SU-DHL-6 (cell line): ENCODE measurements around the gene DENND1B.

Experiments
- H2AFZ ChIP-seq: fragments of 200-600 bp; sonication (generic); 2 replicates; pipeline ENCODE4 v1.6.1; 2014; ENCODE audit warnings: low read depth, mild to moderate bottlenecking, moderate library complexity, mixed read lengths, antibody characterized with exemption, low read length; ENCODE audit not compliant: severe bottlenecking
- H3F3A ChIP-seq: fragments of 200-600 bp; shearing (Covaris generic); 2 replicates; pipeline ENCODE4 v1.6.0; 2016; ENCODE audit warnings: antibody characterized with exemption, mild to moderate bottlenecking; ENCODE audit not compliant: insufficient read depth
- H3K27ac ChIP-seq: fragments of 200-600 bp; sonication (generic); 2 replicates; pipeline ENCODE4 v1.5.1; 2016; ENCODE audit warnings: low read depth, mild to moderate bottlenecking, low read length, moderate library complexity, mixed read lengths
- H3K27me3 ChIP-seq: fragments of 200-600 bp; sonication (generic), shearing (Covaris generic); 2 replicates; pipeline ENCODE4 v1.6.0; 2014; ENCODE audit warnings: mild to moderate bottlenecking, low read length
- H3K36me3 ChIP-seq: fragments of 200-600 bp; sonication (generic); 2 replicates; pipeline ENCODE4 v1.6.1; 2014; ENCODE audit warnings: mild to moderate bottlenecking, low read length, mixed read lengths
- H3K4me2 ChIP-seq: fragments of 300-600, 200-600 bp; shearing (Covaris generic), sonication (generic); 2 replicates; pipeline ENCODE4 v1.6.0; 2014; ENCODE audit warnings: low read length, low read depth, mild to moderate bottlenecking; ENCODE audit not compliant: poor library complexity, severe bottlenecking
- H3K4me3 ChIP-seq: fragments of 200-600 bp; sonication (generic); 2 replicates; pipeline ENCODE4 v1.5.1; 2014; ENCODE audit warnings: antibody characterized with exemption, low read length, mild to moderate bottlenecking, mixed read lengths; ENCODE audit not compliant: insufficient read depth, poor library complexity, severe bottlenecking
- H3K79me2 ChIP-seq: fragments of 200-600 bp; sonication (generic); 2 replicates; pipeline ENCODE4 v1.6.1; 2014; ENCODE audit warnings: mild to moderate bottlenecking, low read length, moderate library complexity; ENCODE audit not compliant: insufficient read depth
- H3K9ac ChIP-seq: fragments of 200-600 bp; sonication (generic); 2 replicates; pipeline ENCODE4 v1.7.0; 2014; ENCODE audit warnings: mild to moderate bottlenecking, low read length
- H3K9me2 ChIP-seq: fragments of 200-600 bp; sonication (generic); replicated peaks from 2 replicates; pipeline ENCODE4 v1.6.1; 2014; ENCODE audit warnings: low read length; ENCODE audit not compliant: insufficient read depth
- H3K9me3 ChIP-seq: fragments of 200-600 bp; sonication (generic); 2 replicates; pipeline ENCODE4 v1.6.1; 2014; ENCODE audit warnings: low read length, mixed read lengths; ENCODE audit not compliant: insufficient read depth
- H4K20me1 ChIP-seq: fragments of 200-600 bp; sonication (generic); 2 replicates; pipeline ENCODE4 v1.6.1; 2014; ENCODE audit warnings: low read depth, mild to moderate bottlenecking, antibody characterized with exemption, low read length, moderate library complexity, mixed read lengths
- EZH2phosphoT487 ChIP-seq: fragments of 200-600 bp; sonication (generic), shearing (Covaris generic); conservative IDR thresholded peaks from 2 replicates; pipeline ENCODE4 v1.6.1; 2018; ENCODE audit warnings: mild to moderate bottlenecking, antibody characterized with exemption, low read length, moderate library complexity, mixed read lengths
- TF ChIP-seq, protein P1 (sequence below): fragments of 200-600 bp; sonication (generic); IDR thresholded peaks from one replicate; pipeline ENCODE4 v1.5.1; 2017; ENCODE audit warnings: antibody characterized with exemption, mild to moderate bottlenecking, low read length, moderate library complexity; ENCODE audit not compliant: insufficient read depth, poor library complexity, severe bottlenecking

Gene DENND1B

DNA sequence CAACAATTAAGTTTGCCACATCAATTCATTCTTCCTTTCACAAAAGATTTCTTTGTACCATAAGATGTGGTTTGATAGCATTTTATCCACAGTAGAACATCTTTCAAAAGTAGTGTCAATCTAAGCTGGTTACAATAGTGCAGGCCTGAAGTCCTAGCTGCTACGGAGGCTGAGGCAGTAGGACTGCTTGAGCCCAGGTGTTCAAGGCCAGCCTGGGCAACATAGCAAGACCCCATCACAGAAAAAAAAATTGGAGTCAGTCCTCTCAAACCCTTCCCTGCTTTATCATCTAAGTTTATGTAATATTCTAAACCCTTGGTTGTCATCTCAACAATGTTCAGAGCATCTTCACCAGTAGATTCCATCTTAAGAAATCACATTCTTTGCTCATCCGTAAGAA is 31.7 kb downstream of the DENND1B start:
- no peak overlapping the region for H3K27ac ChIP-seq
- TF ChIP-seq EZH2phosphoT487, result no peak
- TF ChIP-seq, protein P1, sequence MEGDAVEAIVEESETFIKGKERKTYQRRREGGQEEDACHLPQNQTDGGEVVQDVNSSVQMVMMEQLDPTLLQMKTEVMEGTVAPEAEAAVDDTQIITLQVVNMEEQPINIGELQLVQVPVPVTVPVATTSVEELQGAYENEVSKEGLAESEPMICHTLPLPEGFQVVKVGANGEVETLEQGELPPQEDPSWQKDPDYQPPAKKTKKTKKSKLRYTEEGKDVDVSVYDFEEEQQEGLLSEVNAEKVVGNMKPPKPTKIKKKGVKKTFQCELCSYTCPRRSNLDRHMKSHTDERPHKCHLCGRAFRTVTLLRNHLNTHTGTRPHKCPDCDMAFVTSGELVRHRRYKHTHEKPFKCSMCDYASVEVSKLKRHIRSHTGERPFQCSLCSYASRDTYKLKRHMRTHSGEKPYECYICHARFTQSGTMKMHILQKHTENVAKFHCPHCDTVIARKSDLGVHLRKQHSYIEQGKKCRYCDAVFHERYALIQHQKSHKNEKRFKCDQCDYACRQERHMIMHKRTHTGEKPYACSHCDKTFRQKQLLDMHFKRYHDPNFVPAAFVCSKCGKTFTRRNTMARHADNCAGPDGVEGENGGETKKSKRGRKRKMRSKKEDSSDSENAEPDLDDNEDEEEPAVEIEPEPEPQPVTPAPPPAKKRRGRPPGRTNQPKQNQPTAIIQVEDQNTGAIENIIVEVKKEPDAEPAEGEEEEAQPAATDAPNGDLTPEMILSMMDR, result no peak
- 0 out of 2 replicates have a peak, but pooled peaks cover 5% of the 10 kb centered on the region for H4K20me1 ChIP-seq
- H3F3A ChIP-seq, result 0 out of 2 replicates have a peak, but pooled peaks cover 4% of the 10 kb centered on the region
- no peak overlapping the region for H2AFZ ChIP-seq
- peaks cover 96% of the 10 kb centered on the region for H3K79me2 ChIP-seq
- H3K9me3 ChIP-seq, result no peaks in the 10 kb centered on the region
- no peaks in the 10 kb centered on the region for H3K27me3 ChIP-seq
- H3K4me2 ChIP-seq, result no peak overlapping the region
- no peaks in the 10 kb centered on the region for H3K9me2 ChIP-seq
- H3K36me3 ChIP-seq, result peaks cover 4% of the 10 kb centered on the region
- no peak overlapping the region for H3K4me3 ChIP-seq
- H3K9ac ChIP-seq, result no peak overlapping the region

DNA sequence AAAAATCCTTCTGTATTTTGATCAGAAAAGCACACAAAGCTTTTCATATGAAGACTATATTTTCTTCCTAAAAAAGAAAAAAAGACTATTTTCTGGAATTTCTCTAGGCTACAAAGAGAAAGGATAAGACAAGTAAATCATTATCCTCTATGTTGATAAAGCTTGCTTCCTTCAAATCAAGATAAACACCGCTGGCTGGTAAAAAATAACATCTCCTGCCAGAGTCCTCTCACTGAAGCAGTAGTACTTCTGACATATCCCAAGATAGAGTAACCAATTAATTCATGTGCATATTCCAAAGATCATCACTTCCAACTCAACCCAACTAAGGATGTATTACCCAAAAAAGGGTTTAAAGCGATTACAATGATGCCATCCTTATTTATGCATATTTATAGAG is 34.3 kb downstream of the DENND1B start:
- no peak for TF ChIP-seq EZH2phosphoT487
- TF ChIP-seq, protein P1, result no peak
- no peak overlapping the region for H3K4me2 ChIP-seq
- H3K79me2 ChIP-seq, result peaks cover 98% of the 10 kb centered on the region
- H3K4me3 ChIP-seq, result no peak overlapping the region
- no peak overlapping the region for H3K27ac ChIP-seq
- no peak overlapping the region for H2AFZ ChIP-seq
- no peaks in the 10 kb centered on the region for H3K27me3 ChIP-seq
- no peak overlapping the region for H3K9ac ChIP-seq
- no peaks in the 10 kb centered on the region for H3K9me3 ChIP-seq
- H4K20me1 ChIP-seq, result peaks cover 9% of the 10 kb centered on the region; the same call in 1 of the 2 replicates
- H3F3A ChIP-seq, result 0 out of 2 replicates have a peak, but pooled peaks cover 4% of the 10 kb centered on the region
- H3K9me2 ChIP-seq, result no peaks in the 10 kb centered on the region
- no peaks in the 10 kb centered on the region for H3K36me3 ChIP-seq

- Histone ChIP-seq H3F3A (0 out of 2 replicates have a peak, but pooled peaks cover 4% of the 10 kb centered on the region), H3K79me2 (peaks cover 100% of the 10 kb centered on the region), H3K9me3 (no peaks in the 10 kb centered on the region), H3K4me2 (no peak overlapping the region), H3K27ac (no peak overlapping the region), H3K4me3 (no peak overlapping the region), H3K9me2 (no peaks in the 10 kb centered on the region), H3K9ac (no peak overlapping the region), H4K20me1 (peaks cover 9% of the 10 kb centered on the region; the same call in 1 of the 2 replicates), H2AFZ (no peak overlapping the region), H3K27me3 (no peaks in the 10 kb centered on the region), H3K36me3 (peaks cover 10% of the 10 kb centered on the region; the same call in 1 of the 2 replicates)
- no peak for TF ChIP-seq EZH2phosphoT487
- TF ChIP-seq, protein P1, result no peak
Observed at GRCh38 chr1:197738927-197739326, 36.4 kb downstream of the DENND1B start.
